Right hindlimb (tissue), 1 donor: Measurements from ENCODE around the gene SLC35D1.

Experiments used
- DNase-seq: peaks from one replicate; pipeline ENCODE4 v3.0.0-alpha.2; 2018

The SLC35D1 gene

DNA sequence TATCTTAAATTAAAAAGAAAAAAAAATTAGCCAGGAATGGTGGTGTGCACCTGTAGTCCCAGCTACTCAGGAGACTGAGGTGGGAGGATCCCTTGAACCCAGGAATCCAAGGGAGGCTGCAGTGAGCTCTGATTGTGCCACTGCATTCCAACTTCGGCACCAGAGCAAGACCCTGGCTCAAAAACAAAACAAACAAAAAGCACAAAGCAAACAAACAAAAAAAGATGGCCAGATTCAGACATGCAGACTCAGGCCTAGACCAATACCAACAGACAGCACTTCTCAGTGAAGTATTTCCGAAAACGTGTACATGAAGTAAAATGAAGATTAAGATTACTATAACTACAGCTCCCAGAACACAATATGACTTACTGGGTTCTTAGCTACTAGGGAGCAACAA is 10.6 kb downstream of the SLC35D1 start:
- DNase-seq: no peak

DNA sequence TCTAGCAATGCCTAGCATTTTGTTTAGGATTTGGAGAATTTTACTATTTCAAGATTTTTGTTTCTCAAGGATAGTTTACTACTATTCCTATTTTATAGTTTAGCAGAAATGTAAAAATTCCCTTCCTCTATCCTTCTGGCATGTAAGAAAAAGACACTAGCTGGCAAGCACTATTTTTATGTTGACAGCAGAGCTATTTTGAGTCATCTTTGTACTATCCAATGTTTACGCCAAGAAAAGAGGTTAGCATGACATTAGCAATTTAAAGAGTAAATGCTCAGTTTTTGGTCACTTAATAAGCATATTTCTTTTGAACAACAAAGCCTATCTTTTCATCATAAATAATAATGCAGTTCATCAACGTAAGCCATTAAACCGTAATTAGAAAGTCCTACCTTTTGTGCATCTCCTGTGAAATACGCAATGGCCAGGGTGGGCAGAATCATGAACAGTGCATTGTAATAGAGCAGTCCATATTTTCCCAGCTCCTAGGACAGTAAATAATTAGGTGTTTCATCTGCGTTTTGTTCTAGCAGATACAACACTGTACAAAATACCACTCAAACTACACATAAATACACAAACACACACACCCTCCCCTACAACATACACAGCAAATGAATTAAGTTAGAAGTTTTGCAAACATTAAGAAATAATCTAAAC is 12.0 kb downstream of the SLC35D1 start:
- DNase-seq: no peak

DNA sequence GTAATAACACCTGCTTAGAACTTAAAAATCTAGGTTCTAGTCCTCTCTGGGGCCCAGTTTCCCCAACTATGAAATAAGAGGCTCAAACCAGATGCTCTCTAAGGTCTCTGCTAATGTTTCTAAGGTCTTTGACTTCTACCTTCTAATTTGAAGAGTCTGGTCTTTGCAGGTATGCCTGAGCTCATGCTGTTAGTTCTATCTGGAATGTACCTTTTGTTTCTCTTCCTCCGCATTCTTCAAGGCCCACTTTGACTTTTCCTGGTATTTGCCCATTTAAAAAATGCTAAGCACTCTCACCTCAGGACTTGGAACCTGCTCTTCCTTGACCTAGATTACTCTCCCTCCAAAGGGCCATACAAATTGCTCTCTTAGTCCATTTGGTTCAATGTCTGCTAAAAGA is 13.5 kb downstream of the SLC35D1 start:
- no peak for DNase-seq

DNA sequence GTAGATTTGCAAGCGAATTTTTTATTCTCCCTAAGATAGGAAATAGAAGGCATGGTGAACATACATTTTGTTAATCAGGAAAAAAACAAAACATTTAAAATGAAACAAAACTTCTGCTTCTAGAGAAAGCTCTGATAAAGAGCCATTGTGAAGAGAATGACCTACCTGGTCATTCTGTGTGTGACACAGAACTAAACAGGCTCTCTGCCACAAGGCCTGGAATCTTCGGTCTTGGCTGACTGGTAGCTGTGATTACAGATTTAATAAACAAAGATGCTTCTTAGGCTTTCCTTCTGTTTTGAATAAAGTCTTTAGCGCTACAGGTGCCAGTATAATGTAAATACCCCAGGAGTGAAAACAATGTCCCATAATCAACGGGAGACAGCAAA is 22.1 kb downstream of the SLC35D1 start:
- no peak for DNase-seq

DNA sequence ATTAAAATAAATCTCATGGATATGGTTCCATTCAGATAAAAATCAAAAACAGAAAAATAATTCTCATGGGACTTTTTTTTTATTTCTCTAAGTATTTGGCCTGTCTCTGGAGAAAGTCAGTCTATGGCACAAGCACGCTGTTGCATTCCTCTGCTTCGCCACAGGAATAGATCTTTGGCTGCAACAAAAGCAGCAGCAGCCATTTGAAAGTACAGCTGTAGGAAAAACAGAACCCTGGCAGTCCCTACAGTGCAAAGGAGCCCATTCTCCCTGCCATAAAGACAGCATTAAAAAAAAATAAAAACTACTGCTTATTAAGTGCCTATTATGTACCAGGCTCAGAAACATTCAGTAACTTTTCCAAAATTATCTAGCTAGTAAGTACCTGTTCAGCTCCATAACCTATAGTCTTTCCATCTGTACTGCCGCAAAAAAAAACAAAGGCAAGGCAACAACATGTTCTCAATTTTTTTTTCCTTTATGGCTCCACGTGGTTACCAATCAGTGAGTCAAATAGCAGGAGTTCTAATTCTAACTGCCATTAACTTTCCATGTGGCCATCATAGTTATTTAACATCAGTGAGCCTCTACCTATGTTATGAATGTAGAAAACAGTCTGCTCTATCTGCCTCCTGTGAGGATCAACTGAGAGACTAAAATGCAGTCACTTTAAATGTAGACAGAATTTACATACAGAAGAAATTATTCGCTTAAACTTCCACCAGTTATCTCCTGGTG is 22.7 kb downstream of the SLC35D1 start:
- peak; percentile 35 for DNase-seq

DNA sequence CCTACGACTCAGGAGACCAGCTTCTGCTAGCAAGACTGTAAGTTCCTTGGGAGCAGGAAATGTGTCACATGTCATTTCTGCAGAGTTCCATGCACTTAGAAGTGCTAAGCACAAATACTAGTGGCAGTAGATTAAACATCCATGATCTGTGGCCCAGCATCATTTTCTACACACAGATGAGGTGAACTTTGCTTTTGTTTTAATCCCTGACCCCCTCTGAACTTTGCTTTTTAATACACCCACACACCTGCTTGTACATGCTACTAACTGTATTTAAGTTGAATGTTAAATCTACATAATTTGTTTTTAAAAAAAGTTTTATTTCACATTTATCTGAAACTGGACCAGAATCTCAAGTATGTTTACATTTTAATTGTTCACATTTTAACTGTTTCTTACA is 24.5 kb downstream of the SLC35D1 start:
- DNase-seq: no peak

DNA sequence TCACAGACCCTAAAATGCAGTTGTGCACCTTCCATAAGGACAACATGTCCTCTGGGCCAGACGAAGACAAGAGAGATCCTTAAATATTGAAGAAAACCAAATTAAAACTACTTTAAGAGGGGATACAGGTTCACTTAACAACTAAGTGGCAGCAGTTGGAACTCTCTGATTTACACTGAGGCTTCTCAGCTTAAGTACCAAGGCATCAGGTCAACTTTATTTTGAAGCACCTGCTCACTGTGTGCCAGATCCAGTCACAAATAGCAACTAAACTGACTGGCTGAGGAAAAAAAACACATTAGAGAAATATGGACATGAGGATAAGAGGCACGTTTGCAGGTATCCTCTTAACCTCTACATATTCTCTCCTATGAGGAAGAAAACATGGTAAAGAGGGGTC is 33.2 kb downstream of the SLC35D1 start:
- DNase-seq: no peak

DNA sequence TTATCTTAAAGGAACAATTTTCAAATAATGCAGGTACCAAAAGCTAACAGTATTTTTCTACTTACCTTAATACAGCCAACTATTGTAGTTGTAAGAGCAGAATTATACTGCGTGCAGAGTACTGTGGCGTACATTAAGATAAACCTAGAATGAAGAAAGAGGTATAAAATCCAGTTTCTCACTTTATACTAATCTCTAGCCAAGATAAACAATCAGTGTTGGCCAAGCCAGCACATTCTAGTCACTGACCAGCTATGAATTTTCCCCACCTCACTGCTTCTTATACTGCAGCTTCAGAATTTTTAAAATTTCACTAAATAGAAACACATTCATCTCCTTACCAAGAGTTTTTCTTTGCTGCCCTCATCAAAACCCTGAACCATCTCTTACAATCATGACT is 33.6 kb downstream of the SLC35D1 start:
- no peak for DNase-seq

DNA sequence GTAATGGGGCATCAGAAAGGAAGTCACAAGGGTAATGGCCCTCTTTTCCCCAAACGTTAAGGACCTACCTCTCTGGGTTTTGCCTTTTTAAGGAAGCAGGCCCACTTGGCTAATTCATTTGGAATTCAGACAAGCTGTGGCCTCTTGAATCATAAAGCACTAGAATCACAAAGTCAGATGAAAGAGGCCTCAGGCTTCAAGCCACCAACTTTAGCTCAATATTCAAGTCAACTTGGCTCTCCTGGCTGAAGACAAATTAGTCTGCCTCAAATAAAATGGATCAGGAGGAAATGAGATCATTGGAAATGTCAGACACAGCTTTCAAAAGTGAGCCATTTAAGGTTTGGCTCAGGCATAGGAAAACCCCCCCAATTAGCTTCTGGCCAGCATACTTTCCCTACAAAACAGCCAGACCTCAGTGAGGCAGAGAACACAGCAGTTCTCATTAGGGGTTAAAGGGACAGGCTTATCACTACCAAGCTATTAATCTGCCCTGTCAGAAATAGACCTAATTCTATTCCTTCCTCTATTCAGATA is 34.3 kb downstream of the SLC35D1 start:
- peak; percentile 71 for DNase-seq

DNA sequence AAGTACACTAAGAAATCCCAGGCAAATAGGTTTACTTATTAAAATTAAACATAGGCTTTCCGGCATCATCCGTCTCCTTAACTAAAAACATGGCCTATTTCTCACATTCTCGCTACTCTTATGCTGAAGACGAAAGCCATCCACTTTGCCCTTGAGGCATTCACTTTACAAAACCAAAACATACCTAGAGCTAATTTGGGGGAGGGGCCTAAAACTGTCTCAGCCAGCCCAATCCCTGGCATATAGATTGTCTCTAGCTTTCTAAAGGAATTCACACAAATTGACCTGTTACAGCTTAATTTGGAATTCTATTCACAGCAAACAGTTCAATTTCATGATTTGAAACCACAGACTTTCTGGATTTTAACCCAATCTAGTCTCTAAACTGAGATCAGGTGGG is 34.8 kb downstream of the SLC35D1 start:
- no peak for DNase-seq

DNA sequence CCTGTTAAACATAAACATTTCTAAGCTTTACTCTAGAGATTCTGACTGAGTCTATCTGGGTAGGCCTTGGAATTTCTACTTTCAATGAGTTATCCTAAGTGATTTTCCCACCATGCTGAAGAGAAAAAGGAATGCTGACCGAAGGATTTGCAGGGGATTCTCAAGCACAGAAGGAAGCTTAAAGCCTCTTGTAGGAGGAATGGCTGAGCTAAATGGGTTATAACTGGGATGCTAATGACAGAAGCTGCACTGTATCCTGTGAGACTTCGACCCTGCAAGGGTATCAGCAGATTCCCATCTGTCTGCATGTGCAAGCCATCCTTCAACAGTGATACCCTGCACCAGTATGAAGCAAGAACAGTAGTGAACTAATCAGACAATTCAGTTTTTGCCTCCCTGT is 35.4 kb downstream of the SLC35D1 start:
- DNase-seq: no peak

DNA sequence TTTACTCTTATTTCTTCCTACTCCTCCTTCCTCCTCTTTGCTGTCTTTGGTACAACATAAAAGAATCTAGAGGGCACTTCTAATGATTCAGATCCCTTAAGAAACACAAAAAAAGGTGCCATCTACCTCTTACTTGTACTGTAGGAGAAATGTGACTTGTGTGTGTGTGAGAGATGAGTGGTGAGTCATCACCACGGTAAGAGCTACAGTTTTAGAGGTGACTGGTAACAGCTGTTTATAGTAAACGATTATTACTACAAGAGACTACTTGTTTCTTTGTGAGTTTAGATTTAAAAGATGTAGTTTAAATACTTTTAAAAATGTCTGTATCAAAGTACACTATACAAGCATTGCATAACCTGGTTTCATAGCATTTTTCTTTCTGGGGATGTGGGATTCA is 40.4 kb downstream of the SLC35D1 start:
- no peak for DNase-seq

DNA sequence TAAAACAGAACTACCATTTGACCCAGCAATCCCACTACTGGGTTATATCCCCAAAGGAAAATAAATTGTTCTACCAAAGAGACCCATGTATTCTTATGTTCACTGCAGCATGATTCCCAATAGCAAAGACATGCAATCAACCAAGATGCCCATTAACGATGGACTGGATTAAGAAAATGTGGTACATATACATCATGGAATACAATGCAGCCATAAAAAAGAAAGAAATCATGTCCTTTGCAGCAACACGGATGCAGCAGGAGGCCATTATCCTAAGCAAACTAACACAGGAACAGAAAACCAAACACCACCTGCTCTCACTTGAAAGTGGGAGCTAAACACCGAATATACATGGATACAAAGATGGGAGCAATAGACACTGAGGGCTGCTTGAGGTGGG is 44.2 kb downstream of the SLC35D1 start:
- DNase-seq: no peak

DNA sequence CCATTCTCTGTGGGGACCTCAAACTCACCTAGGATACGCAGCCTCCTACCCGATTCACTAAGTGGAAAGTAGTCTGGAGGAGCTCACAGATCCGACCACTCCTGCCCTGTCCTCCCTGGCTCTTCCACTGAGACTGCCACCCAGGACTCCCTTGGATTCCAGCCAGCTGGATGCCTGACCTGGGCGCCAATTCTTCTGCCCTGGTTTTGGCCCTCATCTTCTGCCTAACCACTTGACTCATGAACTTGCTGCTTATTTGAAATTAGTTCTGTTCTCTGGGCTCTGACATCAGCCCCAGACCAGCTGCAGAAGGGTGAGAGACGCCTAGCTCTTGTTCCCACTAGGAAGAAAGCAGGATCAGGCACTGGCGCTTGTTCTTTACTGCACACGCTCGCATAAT is 48.9 kb downstream of the SLC35D1 start:
- no peak for DNase-seq

DNA sequence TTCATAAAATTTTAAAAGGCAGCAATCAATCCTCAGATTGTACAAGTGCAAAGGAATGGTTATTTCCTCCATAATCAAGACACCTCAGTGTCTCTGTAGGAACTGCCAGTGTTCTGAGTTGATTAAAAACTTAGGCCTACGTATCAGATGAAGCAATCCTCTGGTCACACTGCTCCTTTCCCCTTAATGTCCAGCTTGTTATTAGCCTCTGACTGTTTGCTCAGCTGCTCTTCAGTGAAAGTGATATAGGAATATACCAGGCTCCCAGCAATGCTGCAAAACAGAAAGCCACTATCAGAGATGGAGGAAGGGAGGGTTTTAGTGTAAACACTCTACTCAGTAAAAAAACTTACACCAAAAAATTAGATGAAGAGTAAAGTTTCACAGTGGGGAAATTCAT is 49.8 kb downstream of the SLC35D1 start:
- DNase-seq: no peak

DNA sequence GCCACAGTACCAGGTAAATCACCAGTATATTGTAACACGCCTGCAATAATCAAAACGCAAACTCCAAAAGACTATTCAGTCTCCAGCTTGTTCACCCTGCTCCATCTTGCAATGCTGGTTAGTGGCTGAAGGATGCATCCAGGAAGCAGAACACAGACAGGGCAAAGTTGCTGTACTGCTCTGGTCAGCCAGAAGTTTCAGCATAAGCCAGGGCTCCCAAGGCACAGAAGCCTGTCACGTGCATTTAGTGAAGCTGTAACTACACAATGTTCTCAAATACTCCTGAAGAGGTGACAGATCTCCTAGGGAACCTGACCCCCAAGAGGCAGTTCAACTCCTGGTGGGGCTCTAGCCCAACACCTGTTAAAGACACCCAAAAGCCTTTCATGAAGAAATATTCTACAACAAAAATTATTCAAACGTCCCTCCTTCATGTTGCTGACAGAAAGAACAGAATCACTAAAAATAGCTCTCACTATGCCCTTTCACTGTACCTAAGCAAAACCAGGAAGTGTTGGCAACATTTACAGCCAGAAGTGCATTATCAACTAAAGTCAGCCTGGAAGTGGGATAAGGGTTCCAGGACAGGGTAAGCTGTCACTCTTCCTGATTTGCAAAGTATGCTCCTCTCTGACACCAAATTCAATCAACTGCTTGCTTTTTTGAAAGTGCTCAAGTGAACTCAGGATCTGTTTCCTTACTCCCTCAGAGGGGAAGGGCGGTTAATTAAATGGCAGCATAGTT is 52.1 kb downstream of the SLC35D1 start:
- DNase-seq: no peak

DNA sequence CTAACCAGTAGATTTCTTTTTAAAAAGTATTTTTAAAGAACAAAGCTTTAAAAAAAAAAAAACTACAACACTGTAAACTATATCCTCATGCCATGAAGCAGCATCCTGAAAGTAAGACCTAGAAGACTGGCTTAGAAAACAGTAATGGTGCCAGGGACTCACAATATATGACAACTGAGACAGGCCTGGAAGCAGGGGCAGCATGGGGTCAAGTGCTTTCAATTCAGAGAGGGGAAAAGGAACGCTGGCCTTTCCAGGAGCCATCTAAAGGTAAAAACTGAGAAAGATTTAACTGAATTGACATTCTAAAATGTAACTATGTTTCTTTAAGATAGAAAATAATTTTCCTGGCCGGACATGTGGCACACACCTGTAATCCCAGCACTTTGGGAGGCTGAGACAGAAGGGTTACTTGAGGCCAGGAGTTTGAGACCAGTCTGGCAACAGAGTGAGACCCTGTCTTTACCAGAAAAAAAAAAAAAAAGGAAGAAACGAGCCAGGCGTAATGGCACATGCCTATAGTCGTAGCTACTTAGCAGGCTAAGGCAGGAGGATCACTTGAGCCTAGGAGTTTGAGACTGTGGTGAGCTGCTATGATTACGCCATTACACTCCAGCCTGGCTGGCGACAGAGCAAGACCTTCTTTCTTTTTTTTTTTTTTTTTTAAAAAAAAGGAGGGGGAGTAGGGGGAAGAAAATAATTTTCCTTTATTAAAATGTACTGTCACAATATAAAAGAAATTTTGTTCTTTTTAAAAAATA is 54.1 kb downstream of the SLC35D1 start:
- DNase-seq: no peak

DNA sequence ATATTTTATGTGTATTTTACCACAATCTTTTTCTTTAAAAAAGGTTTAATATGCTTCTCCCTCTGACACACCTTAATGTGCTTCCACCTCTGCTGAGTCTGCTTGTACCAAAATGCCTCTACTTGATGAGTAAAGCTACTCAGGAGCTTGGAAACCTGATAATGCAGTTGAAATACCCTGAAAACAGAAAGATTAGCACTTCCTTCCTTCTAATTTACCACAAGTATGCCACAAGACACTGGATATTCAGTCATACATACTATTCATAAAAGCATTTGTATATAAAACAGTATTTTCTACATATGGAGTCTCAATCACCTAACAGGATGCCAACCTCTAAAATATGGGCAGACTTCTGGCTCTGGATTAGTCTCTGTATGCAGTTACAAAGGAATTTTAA is 55.0 kb downstream of the SLC35D1 start:
- no peak for DNase-seq

DNA sequence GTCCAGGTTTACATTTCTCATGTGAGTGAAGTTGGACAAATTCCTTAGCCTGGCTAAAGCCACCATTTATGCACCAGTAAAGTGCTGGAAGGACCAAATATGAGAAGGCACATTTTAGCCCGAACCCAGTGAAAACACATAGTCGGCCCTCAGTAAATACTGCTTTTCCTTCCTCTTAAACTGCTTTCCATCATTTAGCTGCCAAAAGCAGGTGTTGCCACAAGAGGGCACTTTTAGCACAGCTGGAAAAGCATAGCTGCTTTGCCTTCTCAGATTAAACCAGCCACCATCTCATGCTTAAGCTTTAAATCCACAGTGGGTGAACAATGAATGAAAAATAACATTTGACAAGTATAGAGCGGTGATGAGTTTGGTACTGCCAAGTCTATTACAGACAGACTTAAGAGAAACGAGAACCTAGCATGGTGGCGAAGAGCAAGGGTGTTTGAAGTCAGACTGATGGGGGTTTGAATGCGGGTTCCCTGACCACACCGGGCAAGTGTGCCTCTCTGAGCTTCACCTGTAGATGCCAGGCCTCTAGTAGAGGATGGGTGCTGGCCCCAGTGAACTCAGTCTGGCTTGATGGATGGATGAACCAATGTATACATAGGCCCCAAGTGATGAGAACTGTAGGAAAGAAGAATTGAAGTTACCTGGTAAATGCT is 57.8 kb downstream of the SLC35D1 start:
- DNase-seq: peak; percentile 73

DNA sequence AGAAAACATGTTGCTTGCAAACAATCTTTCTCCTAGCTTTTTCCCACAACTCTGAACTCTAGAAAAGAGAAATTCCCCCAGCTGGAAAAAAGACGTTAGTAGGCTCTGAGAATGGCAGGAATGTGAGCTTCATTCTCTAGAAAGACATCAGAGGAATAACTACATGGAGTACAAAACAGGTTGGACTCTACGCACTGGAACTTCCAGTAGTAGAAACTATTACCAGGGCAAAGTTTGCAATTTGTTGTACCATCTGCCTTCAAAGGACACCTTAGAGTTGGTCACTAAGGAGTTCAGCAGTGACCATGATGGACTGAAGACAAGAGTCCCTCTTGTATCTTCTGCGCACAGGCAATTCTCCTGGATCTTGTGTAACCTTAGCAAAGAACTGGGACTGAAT is 60.9 kb downstream of the SLC35D1 start:
- no peak for DNase-seq

DNA sequence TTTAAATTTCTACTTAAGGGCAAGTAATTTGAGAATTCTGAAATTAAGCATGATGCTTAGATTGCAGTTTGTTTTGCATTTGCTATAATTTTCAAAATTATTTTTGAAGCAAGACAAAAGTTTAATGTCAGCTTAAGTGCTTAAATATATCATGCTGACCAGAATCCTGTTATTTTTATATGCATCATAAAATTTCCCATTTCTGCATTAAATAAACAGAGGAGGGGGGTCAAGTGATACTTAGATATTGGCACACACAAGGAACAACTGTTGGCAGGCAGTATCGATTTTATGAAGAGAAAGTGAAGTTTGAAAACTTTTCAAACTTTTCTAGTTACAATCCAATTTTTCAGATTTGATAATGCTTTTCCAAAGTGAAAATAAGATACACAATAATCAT is 68.1 kb downstream of the SLC35D1 start:
- no peak for DNase-seq

DNA sequence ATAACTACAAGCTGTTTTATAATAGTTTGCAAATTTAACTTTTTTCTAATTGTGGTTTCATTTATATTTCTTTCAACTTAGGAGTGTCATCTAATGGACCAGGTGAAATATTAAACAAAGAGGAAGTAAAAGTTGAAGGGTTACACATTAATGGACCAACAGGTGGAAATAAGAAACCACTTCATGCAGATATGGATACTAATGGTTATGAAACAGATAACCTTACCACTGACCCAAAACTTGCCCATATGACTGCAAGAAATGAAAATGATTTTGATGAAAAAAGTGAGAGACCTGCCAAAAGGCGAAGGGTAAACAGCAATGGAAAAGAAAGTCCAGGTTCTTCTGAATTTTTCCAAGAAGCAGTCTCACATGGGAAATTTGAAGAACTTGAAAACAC is 69.5 kb downstream of the SLC35D1 start:
- DNase-seq: no peak
